HCT116 (cell line): ENCODE measurements around the gene ZNF746.

ENCODE experiments used
- CTCF ChIP-seq, 3 experiments: fragments of 200-600 bp in 1 of 3; sonication (generic) in 1 of 3; IDR thresholded peaks in 2 of 3; conservative IDR thresholded peaks in 1 of 3; 2 replicates each; pipeline ENCODE4 v1.5.1; 2012 to 2017; ENCODE audit warnings: low read depth in 2 of 3, low read length in 2 of 3, antibody characterized with exemption in 1 of 3, borderline replicate concordance in 1 of 3, control low read depth in 1 of 3, mild to moderate bottlenecking in 1 of 3, mixed read lengths in 1 of 3, mixed run types in 1 of 3, moderate library complexity in 1 of 3; ENCODE audit not compliant: insufficient read depth in 1 of 3
- RAD21 ChIP-seq: IDR thresholded peaks from 2 replicates; pipeline ENCODE4 v1.6.1; 2012; ENCODE audit warnings: low read depth, mild to moderate bottlenecking
- ZNF274 ChIP-seq: fragments of 200-500 bp; sonication (Bioruptor generic); IDR thresholded peaks from 2 replicates; pipeline ENCODE4 v1.6.1; 2014; ENCODE audit warnings: mild to moderate bottlenecking, low read depth, low read length, inconsistent platforms

DNA sequence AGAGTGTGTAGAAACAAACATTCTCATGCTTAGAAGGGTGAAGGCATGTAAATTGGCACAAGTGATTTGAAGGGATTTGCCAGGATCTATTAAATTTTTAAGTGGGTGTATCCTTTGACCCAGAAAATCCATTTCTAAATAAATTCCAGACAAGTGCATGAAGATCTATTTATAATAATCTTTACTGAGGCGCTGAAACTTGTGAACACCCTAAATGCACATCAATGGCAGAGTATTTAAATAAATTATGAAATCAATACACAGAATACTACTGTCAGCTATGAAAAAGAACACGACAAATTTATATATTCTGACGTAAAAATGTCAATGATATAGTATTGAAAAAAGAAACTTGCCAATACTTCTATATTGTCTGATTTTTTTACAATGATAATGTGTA is 54.7 kb downstream of the ZNF746 start:
- no peak for TF ChIP-seq RAD21
- no peak for TF ChIP-seq CTCF (IDR thresholded peaks at IDR 0.05 in 2 of 3, conservative IDR thresholded peaks at IDR 0.05 in 1 of 3; ENCODE audit: borderline replicate concordance in 1 of 3, insufficient read depth in 1 of 3, low read depth in 2 of 3, low read length in 2 of 3)
- TF ChIP-seq ZNF274: no peak
